GM19025 (cell line): Measurements from ENCODE around the gene CCDC183.
"Not testable (repeated sequence)": the region's sequence is repeated elsewhere in the genome, so short reads cannot be mapped to it uniquely, and the experiment has no call there.

ENCODE experiments used
- ATAC-seq: cut with Tn5 transposase; IDR thresholded peaks from one replicate; pipeline ENCODE4 v1.9.1; 2021; ENCODE audit warnings: mild to moderate bottlenecking, low read depth, moderate library complexity; ENCODE audit not compliant: unreplicated experiment

CCDC183 gene

GRCh38 chr9:136823136-136824046 is 27.3 kb downstream of the CCDC183 start:
- no peak for ATAC-seq

GRCh38 chr9:136824496-136825225 is 28.5 kb downstream of the CCDC183 start:
- no peak for ATAC-seq

GRCh38 chr9:136825295-136826187 is 29.4 kb downstream of the CCDC183 start:
- ATAC-seq = no peak

GRCh38 chr9:136826188-136826541 is 30.0 kb downstream of the CCDC183 start:
- no peak for ATAC-seq

- no peak for ATAC-seq
Observed at GRCh38 chr9:136826703-136827582, 30.8 kb downstream of the CCDC183 start.

- ATAC-seq = no peak
Observed at GRCh38 chr9:136827794-136828473, 31.8 kb downstream of the CCDC183 start.

- ATAC-seq = no peak
Observed at GRCh38 chr9:136828474-136829140, 32.5 kb downstream of the CCDC183 start.

- ATAC-seq = no peak
Observed at GRCh38 chr9:136829412-136829811, 33.3 kb downstream of the CCDC183 start.

GRCh38 chr9:136829981-136830885 is 34.1 kb downstream of the CCDC183 start:
- no peak for ATAC-seq

- ATAC-seq = no peak
Observed at GRCh38 chr9:136831002-136831719, 35.0 kb downstream of the CCDC183 start.

GRCh38 chr9:136831720-136832104 is 35.6 kb downstream of the CCDC183 start:
- ATAC-seq = no peak

- ATAC-seq = no peak
Observed at GRCh38 chr9:136832581-136832980, 36.4 kb downstream of the CCDC183 start.

- not testable (repeated sequence) for ATAC-seq
Observed at GRCh38 chr9:136833381-136834048, 37.4 kb downstream of the CCDC183 start.

GRCh38 chr9:136835162-136835931 is 39.2 kb downstream of the CCDC183 start:
- no peak for ATAC-seq

GRCh38 chr9:136835932-136836904 is 40.1 kb downstream of the CCDC183 start:
- ATAC-seq = no peak
